RPMI8226 (cell line): ENCODE results near the gene NUDT14.

Experiments
- DNase-seq: peaks from one replicate; pipeline ENCODE4 v3.0.0-alpha.2; 2015

The NUDT14 gene

GRCh38 chr14:105211758-105212089 is 30.6 kb upstream of the NUDT14 start:
- DNase-seq: no peak

GRCh38 chr14:105211086-105211757 is 30.1 kb upstream of the NUDT14 start:
- DNase-seq: no peak

- DNase-seq: no peak
Measured at GRCh38 chr14:105210266-105211025, 29.3 kb upstream of the NUDT14 start.

- DNase-seq: no peak
Measured at GRCh38 chr14:105209646-105210045, 28.5 kb upstream of the NUDT14 start.

- DNase-seq: no peak
Measured at GRCh38 chr14:105209091-105209490, 28.0 kb upstream of the NUDT14 start.

GRCh38 chr14:105208738-105209075 is 27.6 kb upstream of the NUDT14 start:
- no peak for DNase-seq

- no peak for DNase-seq
Measured at GRCh38 chr14:105207996-105208737, 27.1 kb upstream of the NUDT14 start.

- no peak for DNase-seq
Measured at GRCh38 chr14:105207460-105207901, 26.4 kb upstream of the NUDT14 start.

GRCh38 chr14:105206873-105207272 is 25.8 kb upstream of the NUDT14 start:
- no peak for DNase-seq

- peak; percentile 21 for DNase-seq
Measured at GRCh38 chr14:105205673-105206208, 24.6 kb upstream of the NUDT14 start.

GRCh38 chr14:105204931-105205672 is 24.0 kb upstream of the NUDT14 start:
- DNase-seq: no peak

- peak; percentile 61 for DNase-seq
Measured at GRCh38 chr14:105204206-105204930, 23.3 kb upstream of the NUDT14 start.

GRCh38 chr14:105203701-105204100 is 22.6 kb upstream of the NUDT14 start:
- no peak for DNase-seq

GRCh38 chr14:105203057-105203531 is 22.0 kb upstream of the NUDT14 start:
- DNase-seq: peak; percentile 51

GRCh38 chr14:105201925-105202513 is 20.9 kb upstream of the NUDT14 start:
- DNase-seq: no peak

- no peak for DNase-seq
Measured at GRCh38 chr14:105201156-105201924, 20.2 kb upstream of the NUDT14 start.

GRCh38 chr14:105200641-105201040 is 19.5 kb upstream of the NUDT14 start:
- no peak for DNase-seq

- DNase-seq: no peak
Measured at GRCh38 chr14:105200074-105200473, 19.0 kb upstream of the NUDT14 start.

- no peak for DNase-seq
Measured at GRCh38 chr14:105199093-105199492, 18.0 kb upstream of the NUDT14 start.

GRCh38 chr14:105198588-105198987 is 17.5 kb upstream of the NUDT14 start:
- no peak for DNase-seq

GRCh38 chr14:105197211-105197641 is 16.1 kb upstream of the NUDT14 start:
- peak; percentile 56 for DNase-seq
